OCI-LY7 (cell line): ENCODE measurements around the gene NHS.

ENCODE experiments used
- CTCF ChIP-seq: fragments of 200-600 bp; sonication (generic); conservative IDR thresholded peaks from 2 replicates; pipeline ENCODE4 v1.5.1; 2014; ENCODE audit warnings: mild to moderate bottlenecking, antibody characterized with exemption, low read length, moderate library complexity, mixed read lengths
- EZH2phosphoT487 ChIP-seq: fragments of 200-600 bp; sonication (generic); IDR thresholded peaks from 2 replicates; pipeline ENCODE4 v1.6.1; 2018; ENCODE audit warnings: low read depth, borderline replicate concordance, mild to moderate bottlenecking, mixed run types, antibody characterized with exemption, low read length, moderate library complexity, mixed read lengths

- no peak for TF ChIP-seq EZH2phosphoT487
- no peak for TF ChIP-seq CTCF
Observed at GRCh38 chrX:17496407-17496806, 121.4 kb downstream of the NHS start.
